ENCODE measurements around the gene STK11IP.

Gene STK11IP

DNA sequence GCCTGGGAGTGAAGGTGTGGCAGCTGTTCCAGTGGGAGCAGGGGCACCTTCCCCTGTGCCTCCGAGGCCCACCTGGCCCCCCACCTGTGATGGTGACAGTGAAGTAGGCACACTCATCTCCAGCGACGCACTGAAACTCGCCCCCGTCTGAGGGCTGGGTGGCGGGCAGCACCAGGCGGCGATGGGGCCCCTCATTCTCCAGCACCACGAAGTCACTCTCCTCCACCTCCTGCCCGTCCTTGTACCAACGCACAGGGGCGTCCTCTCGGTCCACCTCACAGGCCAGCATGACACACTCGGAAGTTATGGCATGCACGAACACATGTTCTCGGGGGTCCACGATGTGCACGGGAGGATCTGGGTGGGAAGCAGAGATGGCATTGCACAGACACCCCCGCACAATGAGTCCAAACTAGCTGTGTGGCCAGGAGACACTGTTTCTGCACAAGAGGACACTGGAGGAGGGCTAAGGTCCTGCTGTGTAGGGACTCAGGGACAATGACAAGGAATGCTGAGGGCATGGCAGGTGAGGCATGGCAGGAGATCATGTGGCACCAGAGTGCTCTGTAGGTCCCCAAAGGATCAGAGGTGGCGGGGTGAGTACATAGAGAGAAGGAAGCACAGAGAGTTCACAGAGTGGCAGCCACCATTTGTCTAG lies 34.3 kb upstream of the STK11IP start:
- DNase-seq = no peak

DNA sequence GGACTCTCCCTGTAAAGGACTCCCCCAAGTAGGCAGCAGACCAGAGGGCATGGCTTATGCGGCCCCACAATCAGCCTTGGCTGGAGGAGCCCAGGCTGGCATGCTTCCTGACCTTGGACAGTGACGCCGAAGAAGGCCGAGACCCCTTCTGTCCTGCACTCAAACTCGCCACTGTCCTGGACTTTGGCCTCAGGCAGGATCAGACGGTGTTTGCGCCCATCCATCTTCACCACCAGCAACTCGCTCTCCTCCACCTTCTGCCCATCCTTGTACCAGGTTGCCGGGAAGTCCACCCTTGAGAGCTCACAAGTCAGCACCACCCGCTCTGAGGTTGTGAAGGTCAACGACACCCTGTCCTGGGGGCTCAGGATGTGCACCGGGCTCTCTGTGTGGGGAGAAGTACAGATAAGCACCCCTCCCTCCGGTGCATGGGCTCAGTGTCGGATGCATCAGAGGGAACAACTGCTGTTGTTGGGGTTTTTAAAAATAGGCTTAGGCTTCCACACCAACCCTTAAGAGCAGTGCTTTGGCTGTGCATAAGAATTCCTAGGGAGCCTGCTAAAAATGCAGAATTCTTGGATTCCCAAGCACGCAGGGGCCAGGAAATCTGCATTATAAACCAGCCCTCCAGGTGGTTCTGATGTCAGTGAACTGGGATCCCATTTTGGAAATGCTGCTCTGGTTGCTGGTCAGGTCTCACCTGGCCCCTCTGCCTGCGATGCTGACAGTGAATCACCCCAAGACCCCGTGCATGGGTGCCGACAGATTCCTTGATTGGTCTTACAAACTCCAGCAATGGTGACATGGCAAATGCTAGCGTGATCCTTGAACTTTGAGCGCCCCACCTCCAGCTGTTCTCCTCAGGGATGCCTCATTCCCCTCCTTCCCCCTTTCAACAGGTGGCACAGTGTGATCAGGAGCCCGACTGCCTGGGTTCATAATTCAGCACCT lies 32.3 kb upstream of the STK11IP start:
- DNase-seq = no peak

GRCh38 chr2:219566640-219567039 lies 31.0 kb upstream of the STK11IP start:
- no peak for DNase-seq

- no peak for DNase-seq
These were observed 30.5 kb upstream of the STK11IP start for GRCh38 chr2:219567131-219567530.

DNA sequence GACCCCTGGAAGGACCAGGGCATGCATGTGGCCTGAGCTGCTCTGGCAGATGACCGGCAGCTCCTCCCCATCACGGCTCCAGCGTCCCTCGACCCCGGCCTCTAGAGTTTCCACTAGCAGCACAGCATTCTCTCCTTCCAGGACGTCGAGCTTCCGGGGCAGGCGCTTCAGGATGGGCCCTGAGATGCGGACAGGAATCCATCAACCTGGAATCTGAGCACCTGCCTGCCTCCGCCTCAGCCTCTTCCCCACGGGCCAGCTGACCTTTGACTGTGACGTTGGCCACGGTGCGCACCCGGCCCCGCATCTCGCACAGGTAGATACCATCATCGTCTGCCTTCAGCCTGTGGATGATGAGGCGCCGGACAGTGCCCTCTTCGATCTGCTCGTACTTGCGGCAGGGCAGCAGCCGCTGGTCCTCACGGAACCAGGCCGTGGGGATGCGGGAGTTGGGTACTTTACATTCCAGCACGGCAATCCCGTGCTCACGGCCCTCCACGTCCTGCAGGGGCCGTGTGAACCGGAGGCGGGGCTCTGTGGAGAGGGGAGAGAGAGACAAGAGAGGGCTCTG lies 29.8 kb upstream of the STK11IP start:
- DNase-seq = no peak

DNA sequence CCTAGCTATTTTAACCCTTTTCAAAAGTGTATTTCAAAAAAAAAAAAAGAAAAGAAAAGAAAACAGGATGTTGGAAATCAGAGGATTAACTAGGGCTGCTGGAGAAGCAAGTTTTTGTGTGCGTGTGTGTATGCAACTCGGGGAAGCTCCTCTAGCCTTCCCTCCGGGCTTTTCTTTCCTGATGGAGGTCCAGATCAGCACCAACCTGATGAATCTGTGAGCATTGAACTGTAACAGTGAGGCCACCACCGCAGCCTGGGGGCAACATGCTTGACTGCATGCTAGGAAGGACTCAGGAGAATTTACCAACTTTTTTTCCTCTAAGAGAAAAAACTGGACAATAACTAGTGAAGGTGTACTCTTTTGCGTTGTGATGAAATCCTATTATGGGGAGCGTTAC lies 28.6 kb upstream of the STK11IP start:
- DNase-seq = no peak

DNA sequence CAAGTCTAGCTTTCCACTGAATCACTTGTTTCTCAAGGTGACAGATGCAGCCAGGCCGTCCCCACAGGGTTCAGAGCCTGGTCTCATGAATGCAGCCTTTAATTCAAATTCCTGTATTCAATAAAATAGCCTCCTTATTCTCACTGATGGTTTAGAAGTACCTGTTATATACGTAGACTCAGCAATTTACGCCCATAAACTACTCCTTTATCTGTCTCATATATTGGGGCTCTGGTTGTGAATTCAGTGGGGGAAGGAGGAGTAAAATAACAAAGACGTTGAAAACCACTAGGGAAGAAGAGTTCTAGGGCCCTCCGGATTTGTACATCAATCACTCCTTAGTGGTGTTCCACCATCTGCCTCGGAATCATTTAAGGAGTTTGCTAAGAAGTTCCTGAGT lies 28.0 kb upstream of the STK11IP start:
- no peak for DNase-seq

DNA sequence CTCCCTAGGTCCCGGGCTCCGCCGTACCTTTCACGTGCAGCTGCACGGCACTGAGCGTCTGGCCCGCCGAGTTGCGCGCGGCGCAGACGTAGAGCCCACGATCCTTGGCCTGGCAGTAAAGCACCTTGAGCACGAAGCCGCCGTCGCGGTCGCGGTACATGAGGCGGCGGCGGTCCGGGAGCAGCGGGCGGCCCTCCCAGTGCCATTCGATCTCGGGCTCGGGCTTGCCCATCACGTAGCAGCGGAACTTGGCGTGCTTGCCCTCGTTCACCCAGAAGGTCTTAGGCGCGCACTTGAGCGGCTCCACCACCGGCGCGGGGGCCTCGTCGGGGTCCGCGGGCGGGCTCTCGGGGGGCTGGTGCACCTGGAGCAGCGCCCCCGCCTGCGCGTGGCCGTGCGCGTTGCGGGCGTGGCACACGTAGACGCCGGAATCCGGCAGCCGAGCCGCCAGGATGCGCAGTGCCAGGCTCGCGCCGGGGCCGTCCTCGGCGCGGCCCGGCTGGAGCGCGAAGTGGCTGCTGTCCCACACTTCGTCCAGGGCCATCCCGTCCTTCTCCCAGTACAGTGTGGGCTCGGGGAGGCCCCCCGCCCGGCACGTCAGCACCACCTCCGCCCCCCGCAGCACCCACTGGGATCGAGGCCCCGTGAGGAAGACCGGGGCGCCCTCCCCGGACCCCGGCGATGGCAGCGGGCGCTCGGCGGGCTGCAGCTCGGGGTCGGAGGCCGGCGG lies 27.3 kb upstream of the STK11IP start:
- peak; percentile 27 to 39 for DNase-seq

DNA sequence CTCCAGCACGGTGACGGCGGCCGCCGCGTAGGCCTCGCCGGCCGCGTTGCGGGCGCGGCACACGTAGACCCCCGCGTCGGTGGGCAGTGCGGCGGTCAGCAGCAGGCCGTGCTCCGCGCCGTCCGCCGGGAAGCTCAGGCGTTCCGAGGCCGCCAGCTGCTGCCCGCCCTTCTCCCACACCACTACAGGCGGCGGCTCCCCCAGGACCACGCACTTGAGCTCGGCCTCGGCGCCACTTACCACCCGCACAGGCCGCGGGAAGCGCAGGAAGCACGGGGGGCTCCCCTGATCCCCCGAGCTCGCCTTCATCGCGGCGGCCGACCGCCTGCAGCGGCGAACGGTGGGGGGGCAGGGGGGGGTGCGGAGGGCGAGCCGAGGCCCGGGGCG lies 26.7 kb upstream of the STK11IP start:
- DNase-seq = no peak

DNA sequence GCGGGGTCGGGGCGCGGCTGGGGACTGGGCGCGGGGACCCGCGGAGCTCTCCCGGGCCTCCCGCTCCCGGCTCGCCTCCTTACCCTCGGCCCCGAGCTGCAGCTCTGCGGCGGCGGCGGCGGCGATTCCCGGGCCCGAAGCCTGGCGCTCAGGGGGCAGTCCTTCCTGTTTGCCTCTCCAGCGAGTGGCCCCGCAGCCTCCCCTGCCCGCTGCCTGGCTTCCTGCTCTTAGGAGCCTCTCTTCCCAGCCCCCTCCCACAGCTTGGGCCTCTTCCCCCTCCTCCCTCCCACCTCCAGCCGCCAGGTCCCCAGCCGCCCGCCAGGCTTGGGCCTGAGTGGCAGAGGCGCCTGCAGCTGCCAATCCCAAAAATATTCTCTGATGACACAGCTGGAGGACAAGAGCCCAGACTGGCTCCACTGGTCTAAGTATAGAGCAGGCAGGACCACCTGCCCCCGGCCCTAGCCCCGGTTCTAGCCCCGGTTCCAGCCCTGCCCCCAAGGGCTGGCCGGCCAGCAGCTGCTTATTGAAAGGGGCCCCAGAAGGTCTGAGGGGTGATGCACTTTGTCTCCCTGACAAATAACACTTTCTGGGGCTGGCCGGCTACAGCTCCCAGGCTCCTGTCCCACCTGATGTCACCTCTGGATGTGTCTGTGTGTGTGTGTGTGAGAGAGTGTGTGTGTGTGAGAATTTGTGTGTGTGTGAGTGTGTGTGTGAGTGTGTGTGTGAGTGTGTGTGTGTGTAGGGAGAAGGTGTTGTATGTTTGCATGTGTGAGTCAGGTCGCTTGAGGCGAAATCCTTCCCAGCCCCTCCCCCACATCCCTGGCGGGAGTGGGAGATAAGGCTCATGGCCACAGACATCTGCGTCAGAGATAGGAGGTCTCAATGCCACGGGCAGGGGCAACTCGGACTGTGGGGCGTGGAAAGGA lies 26.1 kb upstream of the STK11IP start, which contains the start of gene OBSL1:
OBSL1 (minus strand) TSS at position 229 of the 926 bp plus-strand sequence. CDS start 307 bp downstream, outside the sequence.
- DNase-seq = peak; percentile 25 to 31

DNA sequence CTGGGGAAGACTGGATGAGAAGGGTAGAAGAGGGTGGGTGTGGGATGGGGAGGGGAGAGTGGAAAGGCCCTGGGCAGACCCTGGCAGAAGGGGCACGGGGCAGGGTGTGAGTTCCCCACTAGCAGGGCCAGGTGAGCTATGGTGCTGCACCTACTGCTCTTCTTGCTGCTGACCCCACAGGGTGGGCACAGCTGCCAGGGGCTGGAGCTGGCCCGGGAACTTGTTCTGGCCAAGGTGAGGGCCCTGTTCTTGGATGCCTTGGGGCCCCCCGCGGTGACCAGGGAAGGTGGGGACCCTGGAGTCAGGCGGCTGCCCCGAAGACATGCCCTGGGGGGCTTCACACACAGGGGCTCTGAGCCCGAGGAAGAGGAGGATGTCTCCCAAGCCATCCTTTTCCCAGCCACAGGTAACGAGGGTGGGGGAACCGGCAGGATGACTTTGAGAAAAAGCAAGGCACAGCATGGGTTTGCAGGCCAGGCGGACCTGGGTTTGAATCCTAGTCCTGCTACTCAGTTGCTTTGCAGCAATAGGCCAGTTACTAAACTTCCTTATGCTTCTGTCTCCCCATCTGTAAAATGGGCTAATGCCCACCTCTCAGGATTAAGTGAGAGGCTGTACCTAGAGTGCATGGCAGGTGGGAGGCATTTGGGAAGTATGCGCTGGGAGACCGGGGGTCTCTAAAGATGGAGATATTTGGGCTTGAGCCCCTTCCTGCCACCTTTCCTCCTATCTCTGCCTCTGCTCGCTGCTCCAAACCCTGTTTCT lies 25.2 kb upstream of the STK11IP start, which contains the start of gene INHA:
INHA (plus strand) TSS at position 74 of the 765 bp plus-strand sequence; CDS start at position 139, 65 bp downstream.
- no peak for DNase-seq

DNA sequence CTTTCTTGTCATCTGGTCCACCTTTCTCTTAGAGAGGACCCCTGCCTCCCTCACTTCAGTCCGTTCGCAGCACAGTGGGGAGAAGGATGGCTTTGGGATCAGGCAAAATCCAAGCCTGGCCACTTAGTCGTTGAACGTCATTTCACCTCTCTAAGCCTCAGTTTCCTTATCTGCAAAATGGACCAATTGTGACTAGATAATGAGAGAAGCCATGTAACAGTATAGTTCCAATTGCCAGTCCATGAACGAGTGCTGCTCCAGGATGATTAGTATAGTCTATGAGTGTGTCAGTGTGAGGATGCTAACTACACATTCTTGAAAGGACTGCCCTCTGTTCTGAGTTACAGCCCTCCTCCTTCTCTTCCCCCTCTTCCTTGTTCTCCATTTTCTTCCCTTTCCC lies 24.5 kb upstream of the STK11IP start:
- DNase-seq = no peak

- no peak for DNase-seq
These were observed 23.0 kb upstream of the STK11IP start for GRCh38 chr2:219574484-219575311.

DNA sequence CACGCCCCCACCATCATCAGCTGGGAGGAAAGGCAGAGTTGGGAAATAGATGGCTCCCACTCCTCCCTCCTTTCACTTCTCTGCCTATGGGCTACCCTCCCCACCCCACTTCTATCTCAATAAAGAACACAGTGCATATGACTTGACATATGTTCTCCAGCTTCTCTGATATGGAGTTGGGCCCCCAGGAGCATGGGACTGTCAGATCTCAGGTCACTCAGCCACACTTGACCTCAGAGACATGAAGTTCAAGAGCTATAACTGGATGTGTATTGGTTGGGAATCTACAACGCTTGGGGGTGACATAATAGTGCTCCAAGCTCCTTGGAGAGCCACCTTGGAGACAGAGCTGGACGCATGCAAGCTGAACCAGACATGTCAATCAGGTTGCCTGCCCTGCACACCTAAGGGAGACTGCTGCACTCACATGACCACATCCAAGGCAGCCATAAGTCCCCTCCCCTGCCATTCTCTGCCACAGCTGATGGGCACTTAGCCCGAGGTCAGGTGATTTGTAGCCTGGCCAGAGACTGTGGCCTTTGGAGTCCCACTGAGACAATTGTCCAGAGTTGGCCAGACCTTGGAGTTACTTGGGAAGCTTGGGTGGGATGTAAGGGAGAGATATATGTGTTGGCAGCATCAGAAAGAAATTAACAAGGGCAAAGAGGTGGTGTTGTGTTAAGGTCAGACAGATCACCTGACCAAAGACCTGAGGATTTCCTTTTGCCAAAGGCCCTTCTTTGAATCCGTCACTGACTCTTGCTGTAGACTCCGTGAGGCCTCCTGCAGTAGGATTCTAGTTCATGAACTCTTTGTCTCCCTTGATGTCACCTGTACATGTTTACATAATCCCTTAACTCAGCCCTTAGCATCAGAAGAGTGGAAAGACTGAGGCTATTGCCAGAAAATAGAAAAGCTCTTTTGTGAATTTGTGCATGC lies 21.8 kb upstream of the STK11IP start:
- no peak for DNase-seq

DNA sequence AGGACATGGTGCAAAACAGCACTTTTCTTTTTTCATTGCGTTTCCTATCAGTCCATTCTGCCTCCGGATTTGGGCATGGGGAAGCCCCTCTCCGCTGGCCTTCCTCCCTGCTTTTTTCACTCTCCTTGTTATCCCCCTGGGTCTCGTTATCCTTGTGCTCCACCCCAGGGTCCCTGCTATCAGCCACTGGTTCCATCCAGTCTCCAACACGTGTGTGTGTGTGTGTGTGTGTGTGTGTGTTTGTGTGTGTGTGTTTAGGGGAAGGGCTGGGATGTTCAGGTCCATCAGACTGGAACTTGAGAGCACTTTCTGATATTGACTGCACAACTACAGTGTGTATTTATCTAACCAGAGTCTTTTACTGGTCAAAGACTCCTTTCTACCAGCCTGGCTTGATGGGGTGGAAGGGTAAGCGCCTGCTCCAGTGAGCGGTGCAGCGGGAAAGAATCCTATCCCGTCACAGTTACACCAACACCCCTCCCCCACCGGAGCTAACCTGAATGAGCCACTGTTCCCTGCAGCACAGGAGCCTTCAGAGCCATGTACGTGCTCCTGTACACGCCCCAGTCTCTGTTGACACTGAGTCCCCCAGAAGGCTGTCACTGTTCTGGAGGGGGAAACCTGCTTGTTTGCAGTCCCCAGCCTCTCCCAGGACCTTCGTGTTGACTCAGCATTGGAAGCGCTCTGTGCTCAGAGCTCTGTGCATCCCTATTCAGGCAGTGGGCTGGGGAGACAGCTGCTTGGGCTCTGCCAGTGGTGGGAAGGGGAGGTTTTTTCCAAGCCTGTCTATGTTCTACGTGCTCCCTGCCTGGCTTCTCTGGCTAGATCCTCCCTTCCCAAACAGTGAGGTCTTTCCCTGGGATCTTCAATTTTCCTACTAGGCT lies 20.9 kb upstream of the STK11IP start:
- no peak for DNase-seq

DNA sequence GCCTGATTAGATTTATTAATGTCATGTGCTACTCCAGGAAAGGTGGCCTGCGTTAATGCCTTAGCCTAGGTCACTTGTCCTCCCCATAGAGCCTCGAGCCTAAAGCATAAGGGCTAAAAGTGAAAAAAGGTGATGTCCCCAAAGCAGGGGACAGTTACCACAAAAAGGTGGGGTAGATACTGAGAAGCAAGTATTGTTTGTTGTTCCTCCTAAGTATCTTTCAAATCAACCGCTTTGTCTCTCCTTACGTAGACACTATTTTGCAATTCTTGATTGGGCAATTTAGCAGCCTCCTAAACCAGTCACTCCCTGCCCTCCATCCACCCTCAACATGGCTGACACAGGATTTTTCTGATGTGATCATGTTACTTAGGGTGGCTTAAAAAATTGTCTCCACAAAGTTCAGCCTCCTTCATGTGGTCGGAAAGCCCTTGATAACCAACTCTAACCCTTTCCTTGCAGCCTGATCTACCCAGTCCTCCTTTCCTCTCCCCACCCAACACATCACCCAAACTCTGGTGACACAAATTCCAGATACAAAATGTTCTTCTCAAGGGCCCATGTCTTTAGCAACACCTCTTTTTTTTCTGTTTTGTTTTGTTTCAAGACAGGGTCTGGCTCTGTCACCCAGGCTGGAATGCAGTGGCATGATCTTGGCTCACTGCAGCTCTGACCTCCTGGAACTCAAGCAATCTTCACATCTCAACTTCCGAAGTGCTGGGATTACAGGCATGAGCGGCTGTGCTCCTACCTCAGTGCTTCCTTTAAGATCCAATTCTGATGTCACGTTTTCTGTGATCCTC lies 18.6 kb upstream of the STK11IP start:
- no peak for DNase-seq

DNA sequence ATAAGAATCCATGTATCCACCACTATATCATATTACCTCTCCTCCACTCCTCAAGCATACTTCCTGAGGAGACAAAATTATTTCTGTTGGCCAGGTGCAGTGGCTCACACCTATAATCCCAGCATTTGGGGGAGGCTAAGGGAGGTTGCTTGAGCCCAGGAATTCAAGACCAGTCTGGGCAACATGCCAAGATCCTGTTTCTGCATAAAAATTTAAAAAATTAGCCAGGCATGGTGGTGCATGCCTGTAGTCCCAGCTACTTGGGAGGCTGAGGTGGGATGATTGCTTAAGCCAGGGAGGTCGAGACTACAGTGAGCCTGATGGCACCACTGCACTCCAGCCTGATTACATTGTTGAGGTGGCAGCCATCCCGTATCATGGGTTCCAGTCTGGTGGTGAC lies 16.3 kb upstream of the STK11IP start:
- no peak for DNase-seq

Measured in activated T-cell treated with anti-CD3 and anti-CD28 coated beads, Interleukin-2, amount 50 U/mL, for 48 hours (primary cell).